HepG2 (cell line): ENCODE measurements around the gene TRIM49B. TPM values are rescaled to one million over a fixed set of nuclear protein-coding genes. Genes with fewer than 3 reads are reported as not detected.
"Not testable (repeated sequence)": the region's sequence is repeated elsewhere in the genome, so short reads cannot be mapped to it uniquely, and the experiment has no call there.

Experiments
- ATAC-seq: fragments of 200-7000 bp; cut with Tn5 transposase; 3 replicates; pipeline ENCODE4 v1.9.1; 2020; ENCODE audit warnings: mild to moderate bottlenecking, moderate library complexity
- BruUV-seq: library from RNA; stranded (reverse); fragments of 400-500 nt; replicated peaks from 2 replicates; lab custom pipeline; 2021; lab: Mats Ljungman, UMichigan
- CTCF ChIA-PET: fragments of 300-600 bp; formaldehyde crosslinking; extraction: SDS; loops from one replicate; lab custom pipeline; 2021; ENCODE audit warnings: low total read pairs, inconsistent platforms, low intra/inter-chr PET ratio; lab: Yijun Ruan, JAX
- POLR2A ChIA-PET: fragments of 350-600 bp; sonication (Branson Sonifier 250); formaldehyde crosslinking; loops from one replicate; lab custom pipeline; 2020; ENCODE audit warnings: antibody characterized with exemption, inconsistent platforms; lab: Yijun Ruan, JAX
- DNase-seq: peaks from one replicate; pipeline ENCODE4 v3.0.0-alpha.2; 2015; ENCODE audit warnings: low spot score
- FAIRE-seq: peaks from 3 replicates; lab custom pipeline; 2011; peaks lifted over from hg19 to GRCh38; lab: Jason Lieb, UNC
- H2AFZ ChIP-seq: one replicate; pipeline ENCODE4 v1.6.1; 2011; ENCODE audit warnings: low read length, inconsistent platforms
- H3K27ac ChIP-seq: fragments of 300-600 bp; 3 replicates; pipeline ENCODE4 v1.8.0; 2011; ENCODE audit warnings: mixed run types, mild to moderate bottlenecking, mixed read lengths, low read length, inconsistent platforms; ENCODE audit not compliant: insufficient read depth; ENCODE audit errors: extremely low read length
- H3K27me3 ChIP-seq, 2 experiments: fragments of 200-600 bp in 1 of 2; 2 replicates in 1 of 2; 3 replicates in 1 of 2; pipeline versions ENCODE4 v1.6.0 to v1.8.0; 2011; ENCODE audit warnings: low read length in 2 of 2, mild to moderate bottlenecking in 2 of 2, moderate library complexity in 2 of 2, inconsistent platforms in 1 of 2; ENCODE audit not compliant: insufficient read depth in 2 of 2, control insufficient read depth in 1 of 2
- H3K36me3 ChIP-seq, 2 experiments: fragments of 200-600 bp in 1 of 2; replicated peaks in 1 of 2; 2 replicates in 1 of 2; 3 replicates in 1 of 2; pipeline versions ENCODE4 v1.5.1 to v1.8.0; 2011; ENCODE audit warnings: low read length in 2 of 2, inconsistent platforms in 1 of 2; ENCODE audit not compliant: insufficient read depth in 2 of 2, control insufficient read depth in 1 of 2
- H3K4me1 ChIP-seq: 2 replicates; pipeline ENCODE4 v1.5.1; 2012; ENCODE audit warnings: low read length, inconsistent platforms; ENCODE audit not compliant: insufficient read depth
- H3K4me2 ChIP-seq: 2 replicates; pipeline ENCODE4 v1.6.0; 2011; ENCODE audit warnings: low read depth, low read length, inconsistent platforms
- H3K4me3 ChIP-seq, 3 experiments: fragments of 200-600 bp in 1 of 3; sonication (generic), shearing (Covaris generic) in 1 of 3; replicated peaks in 1 of 3; 2 replicates each; pipeline ENCODE4 v1.5.1; 2011 to 2016; ENCODE audit warnings: low read length in 3 of 3, inconsistent platforms in 2 of 3, low read depth in 2 of 3, mild to moderate bottlenecking in 2 of 3, control low read depth in 1 of 3, mixed read lengths in 1 of 3; ENCODE audit not compliant: insufficient read depth in 1 of 3
- H3K79me2 ChIP-seq: one replicate; pipeline ENCODE4 v1.6.1; 2011; ENCODE audit warnings: low read length, inconsistent platforms; ENCODE audit not compliant: insufficient read depth
- H3K9ac ChIP-seq: 2 replicates; pipeline ENCODE4 v1.6.0; 2011; ENCODE audit warnings: mild to moderate bottlenecking, low read depth, low read length, inconsistent platforms; ENCODE audit not compliant: insufficient read depth
- H3K9me3 ChIP-seq: 2 replicates; pipeline ENCODE4 v1.5.1; 2012; ENCODE audit warnings: mild to moderate bottlenecking, low read length
- H4K20me1 ChIP-seq: 2 replicates; pipeline ENCODE4 v1.6.0; 2011; ENCODE audit warnings: inconsistent platforms, mild to moderate bottlenecking, low read length, moderate library complexity; ENCODE audit not compliant: insufficient read depth
- WGBS: methylation state at CpG from one replicate; pipeline ENCODE4 v1.1.6; 2017; ENCODE audit warnings: low lambda C conversion rate; 5-methylcytosine and 5-hydroxymethylcytosine counted together
- in situ Hi-C: cut with HindIII; loops from 2 replicates; pipeline ENCODE4 v1.10.0; 2017; ENCODE audit warnings: low pct_unique_long_range_greater_than_20kb; ENCODE audit not compliant: extremely low pct_ligation_motif_present
- intact Hi-C: fragments of 100-400 bp; cut with micrococcal nuclease; formaldehyde crosslinking; loops from one replicate; pipeline ENCODE4 v1.10.0; 2022; ENCODE audit not compliant: unreplicated experiment
- polyA plus RNA-seq, 8 experiments: library from polyadenylated mRNA; depleted of rRNA in 3 of 8; stranded (reverse) in 7 of 8; unstranded in 1 of 8; fragments of >200 nt; fragmentation: Illumina TruSeq in 4 of 8; extraction: Trizol in 4 of 8; gene quantifications; 2 replicates each; pipeline versions ENCODE4 v1.2.1 to v1.2.3, GENCODE V29; 2011 to 2016; ENCODE audit warnings: low read depth in 4 of 8, missing spikeins in 1 of 8, mixed read lengths in 1 of 8; ENCODE audit not compliant: insufficient read depth in 1 of 8
- total RNA-seq, 5 experiments: library from RNA; depleted of rRNA; stranded (reverse); fragments of >200 nt; fragmentation: Illumina TruSeq; extraction: Trizol; gene quantifications; 2 replicates each; pipeline ENCODE4 v1.2.3, GENCODE V29; 2016; ENCODE audit warnings: low read depth in 1 of 5
- TF ChIP-seq, protein P1 (sequence below), 2 experiments: IDR thresholded peaks; 2 replicates each; pipeline ENCODE4 v1.6.1; 2011 to 2012; ENCODE audit warnings: low read length in 2 of 2, borderline replicate concordance in 1 of 2, low read depth in 1 of 2, mild to moderate bottlenecking in 1 of 2, moderate library complexity in 1 of 2

TRIM49B gene
- total and polyA plus RNA-seq, 2 of the 13 experiments (the other 11 are each of a cell fraction or from before 2014, with no cell fraction given): not detected

DNA sequence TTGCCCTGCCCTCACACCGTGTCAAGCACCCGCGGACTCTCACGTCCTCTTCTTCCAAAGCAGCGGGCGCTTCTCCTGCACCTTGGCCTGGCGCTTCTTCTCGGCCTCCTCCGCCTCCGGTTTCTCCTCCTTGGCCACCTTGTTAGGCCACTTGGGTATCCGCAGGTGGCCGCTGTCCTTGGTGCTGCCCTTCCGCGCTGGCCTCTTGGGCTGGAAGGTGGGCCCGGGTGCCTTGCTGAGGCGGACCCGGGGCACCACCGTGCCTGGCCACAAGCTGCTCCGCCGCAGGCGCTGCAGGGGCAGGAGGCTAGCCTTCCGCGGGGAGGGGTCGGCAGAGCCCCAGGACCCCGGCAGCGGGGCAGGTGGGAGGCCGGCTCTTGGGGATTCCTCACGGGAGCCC, 19.6 kb downstream of the TRIM49B start:
- H3K27me3 ChIP-seq, H3K27ac ChIP-seq, H3K9ac ChIP-seq, POLR2A ChIA-PET, H3K9me3 ChIP-seq, ATAC-seq, intact Hi-C loops, H3K36me3 ChIP-seq, DNase-seq, H3K4me3 ChIP-seq, H3K4me1 ChIP-seq, H4K20me1 ChIP-seq, H2AFZ ChIP-seq, BruUV-seq, H3K79me2 ChIP-seq, CTCF ChIA-PET, in situ Hi-C loops, FAIRE-seq, H3K4me2 ChIP-seq: not testable (repeated sequence)
- TF ChIP-seq, protein P1, sequence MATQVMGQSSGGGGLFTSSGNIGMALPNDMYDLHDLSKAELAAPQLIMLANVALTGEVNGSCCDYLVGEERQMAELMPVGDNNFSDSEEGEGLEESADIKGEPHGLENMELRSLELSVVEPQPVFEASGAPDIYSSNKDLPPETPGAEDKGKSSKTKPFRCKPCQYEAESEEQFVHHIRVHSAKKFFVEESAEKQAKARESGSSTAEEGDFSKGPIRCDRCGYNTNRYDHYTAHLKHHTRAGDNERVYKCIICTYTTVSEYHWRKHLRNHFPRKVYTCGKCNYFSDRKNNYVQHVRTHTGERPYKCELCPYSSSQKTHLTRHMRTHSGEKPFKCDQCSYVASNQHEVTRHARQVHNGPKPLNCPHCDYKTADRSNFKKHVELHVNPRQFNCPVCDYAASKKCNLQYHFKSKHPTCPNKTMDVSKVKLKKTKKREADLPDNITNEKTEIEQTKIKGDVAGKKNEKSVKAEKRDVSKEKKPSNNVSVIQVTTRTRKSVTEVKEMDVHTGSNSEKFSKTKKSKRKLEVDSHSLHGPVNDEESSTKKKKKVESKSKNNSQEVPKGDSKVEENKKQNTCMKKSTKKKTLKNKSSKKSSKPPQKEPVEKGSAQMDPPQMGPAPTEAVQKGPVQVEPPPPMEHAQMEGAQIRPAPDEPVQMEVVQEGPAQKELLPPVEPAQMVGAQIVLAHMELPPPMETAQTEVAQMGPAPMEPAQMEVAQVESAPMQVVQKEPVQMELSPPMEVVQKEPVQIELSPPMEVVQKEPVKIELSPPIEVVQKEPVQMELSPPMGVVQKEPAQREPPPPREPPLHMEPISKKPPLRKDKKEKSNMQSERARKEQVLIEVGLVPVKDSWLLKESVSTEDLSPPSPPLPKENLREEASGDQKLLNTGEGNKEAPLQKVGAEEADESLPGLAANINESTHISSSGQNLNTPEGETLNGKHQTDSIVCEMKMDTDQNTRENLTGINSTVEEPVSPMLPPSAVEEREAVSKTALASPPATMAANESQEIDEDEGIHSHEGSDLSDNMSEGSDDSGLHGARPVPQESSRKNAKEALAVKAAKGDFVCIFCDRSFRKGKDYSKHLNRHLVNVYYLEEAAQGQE (IDR thresholded peaks at IDR 0.05; ENCODE audit: borderline replicate concordance in 1 of 2, low read depth in 1 of 2, low read length in 2 of 2): peak; percentile 29 to 50; a peak in 3 of 4 replicates
- 82% methylated on average over 17 of the region's 28 CpGs for WGBS

DNA sequence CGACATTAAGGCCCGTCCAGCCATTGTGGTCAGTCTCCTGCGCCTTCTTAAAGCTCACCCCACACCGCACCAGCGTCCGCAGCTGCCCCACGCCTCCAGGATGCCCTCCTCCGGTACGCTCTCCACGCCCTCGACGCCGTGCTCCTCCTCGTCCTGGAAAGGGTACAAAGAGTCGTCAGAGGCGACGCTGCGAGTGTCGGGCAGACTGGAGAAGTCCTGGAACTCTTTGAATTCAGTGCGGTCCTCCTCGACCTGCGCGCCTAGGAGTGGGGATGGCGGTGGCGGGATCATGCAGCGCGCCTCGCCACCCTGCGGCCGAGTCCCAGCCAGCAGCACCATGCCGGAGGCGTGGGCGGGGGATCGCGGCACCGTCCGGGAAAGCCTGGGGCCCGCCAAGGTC, 21.2 kb downstream of the TRIM49B start:
- H3K9me3 ChIP-seq, FAIRE-seq, intact Hi-C loops, in situ Hi-C loops, DNase-seq, H3K79me2 ChIP-seq, BruUV-seq, H3K4me1 ChIP-seq, H3K36me3 ChIP-seq, CTCF ChIA-PET, H3K27ac ChIP-seq, H2AFZ ChIP-seq, H3K4me2 ChIP-seq, H3K9ac ChIP-seq, H3K27me3 ChIP-seq, POLR2A ChIA-PET, ATAC-seq, H4K20me1 ChIP-seq, H3K4me3 ChIP-seq: not testable (repeated sequence)
- WGBS: 70% methylated on average over 18 of the region's 38 CpGs

DNA sequence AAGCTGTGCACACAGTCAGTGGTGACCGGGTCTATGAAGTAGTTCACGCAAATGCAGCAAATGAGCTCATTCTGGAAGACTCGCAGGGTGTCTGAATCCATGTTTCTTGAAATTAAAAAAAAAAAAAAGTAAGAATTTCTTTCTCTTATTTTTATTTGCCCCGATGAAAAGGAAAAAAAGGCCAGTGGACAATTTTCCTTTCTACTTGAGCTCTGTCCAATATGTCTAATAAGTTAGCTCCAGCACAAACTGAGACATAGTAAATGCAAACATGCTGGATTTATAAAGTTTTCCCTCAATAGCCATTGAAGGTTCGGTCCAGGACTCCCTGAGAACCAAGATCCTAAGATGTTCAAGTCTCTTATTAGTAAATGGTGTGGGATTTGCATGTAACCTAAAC, 30.4 kb downstream of the TRIM49B start, which contains the start of gene TRIM64C:
TRIM64C (minus strand) TSS at position 101 of the 400 bp plus-strand sequence; CDS start at position 101, 0 bp downstream.
- FAIRE-seq, H3K36me3 ChIP-seq, in situ Hi-C loops, H3K9ac ChIP-seq, H3K79me2 ChIP-seq, H3K4me1 ChIP-seq, H3K4me3 ChIP-seq, intact Hi-C loops, H3K9me3 ChIP-seq, H3K27ac ChIP-seq, POLR2A ChIA-PET, DNase-seq, H4K20me1 ChIP-seq, H3K4me2 ChIP-seq, H2AFZ ChIP-seq, H3K27me3 ChIP-seq, CTCF ChIA-PET, BruUV-seq, ATAC-seq: not testable (repeated sequence)
- 37% methylated on average over 5 of the region's 5 CpGs for WGBS
